ENCODE data around the gene SYTL2. TPM values are rescaled to one million over a fixed set of nuclear protein-coding genes. Genes with fewer than 3 reads are reported as not detected.
A peak's percentile ranks its signal among the peaks of the same experiment; 100 is the strongest.

The SYTL2 gene
- total RNA-seq, 1 donor from 2014 or later: 25.7 TPM

GRCh38 chr11:85771568-85771967, 39.4 kb downstream of the SYTL2 start:
- H3K4me3 ChIP-seq (ENCODE audit: low read depth, low read length): no peak overlapping the region
- TF ChIP-seq CTCF (conservative IDR thresholded peaks at IDR 0.05; ENCODE audit: low read depth, low read length): no peak

GRCh38 chr11:85769771-85770170, 41.2 kb downstream of the SYTL2 start:
- no peak for DNase-seq (ENCODE audit: low read depth)
- H3K4me3 ChIP-seq (ENCODE audit: low read depth, low read length): no peak overlapping the region
- no peak for TF ChIP-seq CTCF (conservative IDR thresholded peaks at IDR 0.05; ENCODE audit: low read depth, low read length)

More at GRCh38 chr11:85771568-85771967, 39.4 kb downstream of the SYTL2 start:
- DNase-seq (ENCODE audit: low read depth): no peak

- no peak overlapping the region for H3K4me3 ChIP-seq (ENCODE audit: low read depth, low read length)
- no peak for DNase-seq (ENCODE audit: low read depth)
- no peak for TF ChIP-seq CTCF (conservative IDR thresholded peaks at IDR 0.05; ENCODE audit: low read depth, low read length)
Measured at GRCh38 chr11:85768473-85769146, 42.3 kb downstream of the SYTL2 start.

GRCh38 chr11:85767246-85767945, 43.5 kb downstream of the SYTL2 start:
- peak overlapping the region; percentile 37 for H3K4me3 ChIP-seq (ENCODE audit: low read depth, low read length)
- no peak for TF ChIP-seq CTCF (conservative IDR thresholded peaks at IDR 0.05; ENCODE audit: low read depth, low read length)
- DNase-seq (ENCODE audit: low read depth): peak; percentile 58

GRCh38 chr11:85766721-85767161, 44.2 kb downstream of the SYTL2 start:
- TF ChIP-seq CTCF (conservative IDR thresholded peaks at IDR 0.05; ENCODE audit: low read depth, low read length): no peak
- peak; percentile 89 for DNase-seq (ENCODE audit: low read depth)

GRCh38 chr11:85764796-85765195, 46.1 kb downstream of the SYTL2 start:
- H3K4me3 ChIP-seq (ENCODE audit: low read depth, low read length): no peak overlapping the region
- no peak for TF ChIP-seq CTCF (conservative IDR thresholded peaks at IDR 0.05; ENCODE audit: low read depth, low read length)
- no peak for DNase-seq (ENCODE audit: low read depth)

More at GRCh38 chr11:85766721-85767161, 44.2 kb downstream of the SYTL2 start:
- H3K4me3 ChIP-seq (ENCODE audit: low read depth, low read length): peak overlapping the region; percentile 37

All from epithelial cell of proximal tubule (primary cell).